ENCODE results near the gene C15orf61. TPM values are rescaled to one million over a fixed set of nuclear protein-coding genes. Genes with fewer than 3 reads are reported as not detected.

The C15orf61 gene
- total RNA-seq, 2 experiments from 2014 or later, result 5.5 to 7.6 TPM

GRCh38 chr15:67524235-67524634 lies 3.3 kb downstream of the C15orf61 start:
- ATAC-seq (ENCODE audit: low read depth) (no peak), DNase-seq (no peak)
- H3K4me1 Mint-ChIP-seq, result peaks cover 18% of the 10 kb centered on the region
- no peak overlapping the region for H3K4me3 Mint-ChIP-seq
- no peak overlapping the region for H3K27ac Mint-ChIP-seq
- POLR2A ChIA-PET, result interaction anchor here (0.7 kb wide), 1 partner anchor 18 kb away, joined by 3 read pairs; the partner anchor contains the start of gene MAP2K5
- no peaks in the 10 kb centered on the region for H3K9me3 Mint-ChIP-seq
- peaks cover 11% of the 10 kb centered on the region for H3K36me3 Mint-ChIP-seq
- no peaks in the 10 kb centered on the region for H3K27me3 Mint-ChIP-seq

GRCh38 chr15:67528513-67528912 lies 7.6 kb downstream of the C15orf61 start:
- Mint-ChIP-seq H3K27me3 (no peaks in the 10 kb centered on the region), H3K4me1 (peaks cover 3% of the 10 kb centered on the region), H3K9me3 (no peaks in the 10 kb centered on the region), H3K27ac (no peak overlapping the region), H3K36me3 (peaks cover 9% of the 10 kb centered on the region), H3K4me3 (no peak overlapping the region)
- ATAC-seq (ENCODE audit: low read depth), result no peak
- DNase-seq, result no peak
- POLR2A ChIA-PET, result no interaction called here

GRCh38 chr15:67531379-67531914 lies 10.5 kb downstream of the C15orf61 start:
- Mint-ChIP-seq H3K27me3 (no peaks in the 10 kb centered on the region), H3K36me3 (peaks cover 8% of the 10 kb centered on the region), H3K4me1 (peaks cover 5% of the 10 kb centered on the region), H3K27ac (no peak overlapping the region), H3K9me3 (no peaks in the 10 kb centered on the region), H3K4me3 (no peak overlapping the region)
- ATAC-seq (ENCODE audit: low read depth) (no peak), DNase-seq (no peak)
- POLR2A ChIA-PET, result interaction anchor here (0.7 kb wide), 1 partner anchor 30 kb away, joined by 3 read pairs; no protein-coding TSS in a partner anchor

GRCh38 chr15:67533873-67534272 lies 12.9 kb downstream of the C15orf61 start:
- Mint-ChIP-seq H3K4me3 (no peak overlapping the region), H3K27ac (no peak overlapping the region), H3K9me3 (peaks cover 3% of the 10 kb centered on the region), H3K4me1 (peaks cover 11% of the 10 kb centered on the region), H3K27me3 (no peaks in the 10 kb centered on the region), H3K36me3 (peaks cover 4% of the 10 kb centered on the region)
- DNase-seq (no peak), ATAC-seq (ENCODE audit: low read depth) (no peak)
- POLR2A ChIA-PET, result interaction anchor here (1.3 kb wide), 1 partner anchor 12 kb away, joined by 4 read pairs; the partner anchor contains the start of gene C15orf61

- POLR2A ChIA-PET, result interaction anchor here (1.3 kb wide), 1 partner anchor 13 kb away, joined by 4 read pairs; the partner anchor contains the start of gene C15orf61
- Mint-ChIP-seq H3K4me3 (no peak overlapping the region), H3K27me3 (no peaks in the 10 kb centered on the region), H3K9me3 (peaks cover 4% of the 10 kb centered on the region), H3K36me3 (peaks cover 4% of the 10 kb centered on the region), H3K27ac (no peak overlapping the region), H3K4me1 (peaks cover 16% of the 10 kb centered on the region)
- ATAC-seq (ENCODE audit: low read depth) (no peak), DNase-seq (no peak)
These were observed 13.4 kb downstream of the C15orf61 start for GRCh38 chr15:67534360-67534759.

- no peaks in the 10 kb centered on the region for H3K27me3 Mint-ChIP-seq
- peak overlapping the region; percentile 2 for H3K27ac Mint-ChIP-seq
- H3K4me1 Mint-ChIP-seq, result peaks cover 27% of the 10 kb centered on the region
- no peak overlapping the region for H3K4me3 Mint-ChIP-seq
- POLR2A ChIA-PET, result interaction anchor here (2.6 kb wide), 1 partner anchor 17 kb away, joined by 9 read pairs; the partner anchor contains the start of gene C15orf61
- DNase-seq, result no peak
- peaks cover 4% of the 10 kb centered on the region for H3K9me3 Mint-ChIP-seq
- peaks cover 4% of the 10 kb centered on the region for H3K36me3 Mint-ChIP-seq
- no peak for ATAC-seq (ENCODE audit: low read depth)
These were observed 16.8 kb downstream of the C15orf61 start for GRCh38 chr15:67537771-67538170.

GRCh38 chr15:67542420-67543347 lies 21.8 kb downstream of the C15orf61 start, which contains the start of gene MAP2K5:
Gene MAP2K5 (plus strand): TSS chr15:67542703. CDS start chr15:67543336, 633 bp downstream.
- Mint-ChIP-seq H3K4me3 (peak within 1 kb of the TSS; percentile 94), H3K27me3 (no peaks in the 10 kb centered on the region), H3K27ac (peak within 1 kb of the TSS; percentile 97), H3K9me3 (peaks cover 4% of the 10 kb centered on the region), H3K4me1 (peaks cover 42% of the 10 kb centered on the region), H3K36me3 (peaks cover 8% of the 10 kb centered on the region)
- ATAC-seq (ENCODE audit: low read depth) (peak; percentile 70), DNase-seq (peak; percentile 88)
- POLR2A ChIA-PET, result interaction anchor here (0.7 to 1.8 kb wide), 9 partner anchors 17 to 786 kb away, joined by 3 to 22 read pairs (median 3); partner anchors contain the start of genes C15orf61 and FEM1B

- Mint-ChIP-seq H3K27ac (peak overlapping the region; percentile 86), H3K36me3 (peaks cover 5% of the 10 kb centered on the region)
These were observed 22.4 kb downstream of the C15orf61 start for GRCh38 chr15:67543348-67543718.

GRCh38 chr15:67544475-67544874 lies 23.5 kb downstream of the C15orf61 start:
- H3K9me3 Mint-ChIP-seq, result no peaks in the 10 kb centered on the region
- POLR2A ChIA-PET, result interaction anchor here (0.8 kb wide), 1 partner anchor 732 kb away, joined by 3 read pairs; no protein-coding TSS in a partner anchor
- peaks cover 7% of the 10 kb centered on the region for H3K36me3 Mint-ChIP-seq
- no peak overlapping the region for H3K4me3 Mint-ChIP-seq
- ATAC-seq (ENCODE audit: low read depth), result no peak
- H3K27me3 Mint-ChIP-seq, result no peaks in the 10 kb centered on the region
- no peak overlapping the region for H3K27ac Mint-ChIP-seq
- H3K4me1 Mint-ChIP-seq, result peaks cover 35% of the 10 kb centered on the region
- DNase-seq, result no peak

More at GRCh38 chr15:67543348-67543718, 22.4 kb downstream of the C15orf61 start:
- H3K9me3 Mint-ChIP-seq, result peaks cover 4% of the 10 kb centered on the region
- DNase-seq (no peak), ATAC-seq (ENCODE audit: low read depth) (no peak)
- no peaks in the 10 kb centered on the region for H3K27me3 Mint-ChIP-seq
- POLR2A ChIA-PET, result no interaction called here
- H3K4me3 Mint-ChIP-seq, result peak overlapping the region; percentile 94
- H3K4me1 Mint-ChIP-seq, result peaks cover 44% of the 10 kb centered on the region

- DNase-seq, result no peak
- Mint-ChIP-seq H3K4me3 (no peak overlapping the region), H3K27ac (no peak overlapping the region), H3K27me3 (no peaks in the 10 kb centered on the region), H3K4me1 (peaks cover 31% of the 10 kb centered on the region), H3K36me3 (peaks cover 13% of the 10 kb centered on the region), H3K9me3 (no peaks in the 10 kb centered on the region)
- POLR2A ChIA-PET, result no interaction called here
- ATAC-seq (ENCODE audit: low read depth), result no peak
These were observed 24.9 kb downstream of the C15orf61 start for GRCh38 chr15:67545864-67546263.

- H3K27me3 Mint-ChIP-seq, result no peaks in the 10 kb centered on the region
- no peak overlapping the region for H3K4me3 Mint-ChIP-seq
- H3K27ac Mint-ChIP-seq, result no peak overlapping the region
- no peaks in the 10 kb centered on the region for H3K9me3 Mint-ChIP-seq
- DNase-seq (no peak), ATAC-seq (ENCODE audit: low read depth) (no peak)
- peaks cover 13% of the 10 kb centered on the region for H3K36me3 Mint-ChIP-seq
- POLR2A ChIA-PET, result interaction anchor here (0.7 kb wide), 1 partner anchor 1906 kb away, joined by 5 read pairs; no protein-coding TSS in a partner anchor
- peaks cover 28% of the 10 kb centered on the region for H3K4me1 Mint-ChIP-seq
These were observed 26.1 kb downstream of the C15orf61 start for GRCh38 chr15:67547064-67547463.

- ATAC-seq (ENCODE audit: low read depth) (no peak), DNase-seq (no peak)
- no peaks in the 10 kb centered on the region for H3K9me3 Mint-ChIP-seq
- H3K36me3 Mint-ChIP-seq, result peaks cover 13% of the 10 kb centered on the region
- no peak overlapping the region for H3K4me3 Mint-ChIP-seq
- H3K27me3 Mint-ChIP-seq, result no peaks in the 10 kb centered on the region
- POLR2A ChIA-PET, result no interaction called here
- H3K27ac Mint-ChIP-seq, result no peak overlapping the region
- peaks cover 28% of the 10 kb centered on the region for H3K4me1 Mint-ChIP-seq
These were observed 26.9 kb downstream of the C15orf61 start for GRCh38 chr15:67547836-67548235.

GRCh38 chr15:67548236-67548852 lies 27.4 kb downstream of the C15orf61 start:
- Mint-ChIP-seq H3K36me3 (peaks cover 14% of the 10 kb centered on the region), H3K4me3 (no peak overlapping the region), H3K9me3 (no peaks in the 10 kb centered on the region), H3K4me1 (peaks cover 24% of the 10 kb centered on the region), H3K27me3 (no peaks in the 10 kb centered on the region), H3K27ac (no peak overlapping the region)
- no peak for DNase-seq
- POLR2A ChIA-PET, result no interaction called here
- ATAC-seq (ENCODE audit: low read depth), result no peak

Measured in activated naive CD8-positive, alpha-beta T cell treated with anti-CD3 and anti-CD28 coated beads, Interleukin-2, amount 10 ng/mL, durations not matched to agents 7 days and 5 days (primary cell).